GM23338 (cell line): Measurements from ENCODE around the gene AREL1.

Experiments used
- CREB1 ChIP-seq: fragments of 250-450 bp; sonication (Bioruptor Pico); IDR thresholded peaks from 2 replicates; pipeline ENCODE4 v1.5.0; 2020; ENCODE audit warnings: low read depth, mild to moderate bottlenecking, moderate library complexity
- EZH2 ChIP-seq: fragments of 200-600 bp; sonication (generic); IDR thresholded peaks from one replicate; pipeline ENCODE4 v1.8.0; 2017; ENCODE audit warnings: antibody characterized with exemption, mild to moderate bottlenecking, low read depth; ENCODE audit not compliant: unreplicated experiment
- EZH2phosphoT487 ChIP-seq: fragments of 200-600 bp; sonication (generic); IDR thresholded peaks from one replicate; pipeline ENCODE4 v1.8.1; 2018; ENCODE audit warnings: antibody characterized with exemption; ENCODE audit not compliant: unreplicated experiment
- JUNB ChIP-seq: IDR thresholded peaks from one replicate; pipeline ENCODE4 v1.6.1; 2016; ENCODE audit warnings: antibody characterized with exemption; ENCODE audit not compliant: unreplicated experiment
- NANOG ChIP-seq: IDR thresholded peaks from 2 replicates; pipeline ENCODE4 v1.6.1; 2016; ENCODE audit warnings: antibody characterized with exemption, borderline replicate concordance
- POLR2AphosphoS5 ChIP-seq: IDR thresholded peaks from 2 replicates; pipeline ENCODE4 v1.6.1; 2016; ENCODE audit warnings: antibody characterized with exemption, low read depth
- STAT1 ChIP-seq: IDR thresholded peaks from one replicate; pipeline ENCODE4 v1.6.1; 2016; ENCODE audit warnings: antibody characterized with exemption; ENCODE audit not compliant: unreplicated experiment
- ZNF114 ChIP-seq: fragments of 250-450 bp; sonication (Bioruptor Pico); IDR thresholded peaks from 2 replicates; pipeline ENCODE4 v1.5.0; 2020; ENCODE audit warnings: mild to moderate bottlenecking, moderate library complexity
- TF ChIP-seq, protein P1 (sequence below), 2 experiments: fragments of 200-600 bp in 1 of 2; sonication (generic) in 1 of 2; conservative IDR thresholded peaks; 2 replicates each; pipeline versions ENCODE4 v1.5.1 to v1.6.1; 2016 to 2017; ENCODE audit warnings: antibody characterized with exemption in 2 of 2, low read depth in 2 of 2, mild to moderate bottlenecking in 2 of 2, moderate library complexity in 1 of 2
- TF ChIP-seq, protein P2 (sequence below): IDR thresholded peaks from one replicate; pipeline ENCODE4 v1.6.1; 2018; ENCODE audit warnings: antibody characterized with exemption; ENCODE audit not compliant: unreplicated experiment

DNA sequence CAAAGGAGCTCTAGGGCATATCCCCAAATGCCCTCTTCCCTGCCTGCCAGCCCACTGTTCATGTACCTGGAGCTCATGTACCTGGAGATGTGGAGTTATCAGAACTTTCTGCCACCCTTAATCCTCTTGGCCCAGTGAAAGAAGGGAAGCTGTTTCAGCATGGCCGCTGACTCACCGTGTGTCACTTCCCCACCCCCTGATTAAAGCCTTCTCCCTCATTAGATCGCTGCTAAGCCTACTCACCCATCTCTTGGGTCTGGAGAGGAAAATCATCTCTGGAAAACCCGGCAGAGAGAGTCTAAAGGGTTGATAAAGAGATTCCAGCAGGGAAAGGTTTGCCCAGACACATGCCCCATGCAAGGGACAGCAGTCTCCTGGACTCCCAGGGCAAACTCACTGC, 96.4 kb downstream of the AREL1 start:
- TF ChIP-seq EZH2phosphoT487 (no peak), POLR2AphosphoS5 (no peak), EZH2 (no peak), JUNB (no peak), ZNF114 (CRISPR knock-in tag) (no peak), STAT1 (no peak), CREB1 (CRISPR knock-in tag) (no peak), NANOG (no peak)
- TF ChIP-seq, protein P1, sequence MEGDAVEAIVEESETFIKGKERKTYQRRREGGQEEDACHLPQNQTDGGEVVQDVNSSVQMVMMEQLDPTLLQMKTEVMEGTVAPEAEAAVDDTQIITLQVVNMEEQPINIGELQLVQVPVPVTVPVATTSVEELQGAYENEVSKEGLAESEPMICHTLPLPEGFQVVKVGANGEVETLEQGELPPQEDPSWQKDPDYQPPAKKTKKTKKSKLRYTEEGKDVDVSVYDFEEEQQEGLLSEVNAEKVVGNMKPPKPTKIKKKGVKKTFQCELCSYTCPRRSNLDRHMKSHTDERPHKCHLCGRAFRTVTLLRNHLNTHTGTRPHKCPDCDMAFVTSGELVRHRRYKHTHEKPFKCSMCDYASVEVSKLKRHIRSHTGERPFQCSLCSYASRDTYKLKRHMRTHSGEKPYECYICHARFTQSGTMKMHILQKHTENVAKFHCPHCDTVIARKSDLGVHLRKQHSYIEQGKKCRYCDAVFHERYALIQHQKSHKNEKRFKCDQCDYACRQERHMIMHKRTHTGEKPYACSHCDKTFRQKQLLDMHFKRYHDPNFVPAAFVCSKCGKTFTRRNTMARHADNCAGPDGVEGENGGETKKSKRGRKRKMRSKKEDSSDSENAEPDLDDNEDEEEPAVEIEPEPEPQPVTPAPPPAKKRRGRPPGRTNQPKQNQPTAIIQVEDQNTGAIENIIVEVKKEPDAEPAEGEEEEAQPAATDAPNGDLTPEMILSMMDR (conservative IDR thresholded peaks at IDR 0.05; ENCODE audit: low read depth in 2 of 2), result no peak
- TF ChIP-seq, protein P2, sequence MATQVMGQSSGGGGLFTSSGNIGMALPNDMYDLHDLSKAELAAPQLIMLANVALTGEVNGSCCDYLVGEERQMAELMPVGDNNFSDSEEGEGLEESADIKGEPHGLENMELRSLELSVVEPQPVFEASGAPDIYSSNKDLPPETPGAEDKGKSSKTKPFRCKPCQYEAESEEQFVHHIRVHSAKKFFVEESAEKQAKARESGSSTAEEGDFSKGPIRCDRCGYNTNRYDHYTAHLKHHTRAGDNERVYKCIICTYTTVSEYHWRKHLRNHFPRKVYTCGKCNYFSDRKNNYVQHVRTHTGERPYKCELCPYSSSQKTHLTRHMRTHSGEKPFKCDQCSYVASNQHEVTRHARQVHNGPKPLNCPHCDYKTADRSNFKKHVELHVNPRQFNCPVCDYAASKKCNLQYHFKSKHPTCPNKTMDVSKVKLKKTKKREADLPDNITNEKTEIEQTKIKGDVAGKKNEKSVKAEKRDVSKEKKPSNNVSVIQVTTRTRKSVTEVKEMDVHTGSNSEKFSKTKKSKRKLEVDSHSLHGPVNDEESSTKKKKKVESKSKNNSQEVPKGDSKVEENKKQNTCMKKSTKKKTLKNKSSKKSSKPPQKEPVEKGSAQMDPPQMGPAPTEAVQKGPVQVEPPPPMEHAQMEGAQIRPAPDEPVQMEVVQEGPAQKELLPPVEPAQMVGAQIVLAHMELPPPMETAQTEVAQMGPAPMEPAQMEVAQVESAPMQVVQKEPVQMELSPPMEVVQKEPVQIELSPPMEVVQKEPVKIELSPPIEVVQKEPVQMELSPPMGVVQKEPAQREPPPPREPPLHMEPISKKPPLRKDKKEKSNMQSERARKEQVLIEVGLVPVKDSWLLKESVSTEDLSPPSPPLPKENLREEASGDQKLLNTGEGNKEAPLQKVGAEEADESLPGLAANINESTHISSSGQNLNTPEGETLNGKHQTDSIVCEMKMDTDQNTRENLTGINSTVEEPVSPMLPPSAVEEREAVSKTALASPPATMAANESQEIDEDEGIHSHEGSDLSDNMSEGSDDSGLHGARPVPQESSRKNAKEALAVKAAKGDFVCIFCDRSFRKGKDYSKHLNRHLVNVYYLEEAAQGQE, result no peak
